Measurements from ENCODE around the gene GOLIM4. TPM values are rescaled to one million over a fixed set of nuclear protein-coding genes. Genes with fewer than 3 reads are reported as not detected.

Gene GOLIM4
- total and polyA plus RNA-seq, 2 of the 13 experiments (the other 11 are each of a cell fraction or from before 2014, with no cell fraction given): 10.9 to 47.7 TPM

- TF ChIP-seq PHF20 (CRISPR knock-in tag; IDR thresholded peaks at IDR 0.05): no peak
- no peak for TF ChIP-seq ZBTB21 (CRISPR knock-in tag; IDR thresholded peaks at IDR 0.05)
- no peak for TF ChIP-seq KLF11 (CRISPR knock-in tag; IDR thresholded peaks at IDR 0.05)
- no peak for TF ChIP-seq RERE (CRISPR knock-in tag; IDR thresholded peaks at IDR 0.05; ENCODE audit: low read depth)
- no peak for TF ChIP-seq TEF (CRISPR knock-in tag; IDR thresholded peaks at IDR 0.05)
- peak; percentile 36; the same call in 1 of the 2 replicates for TF ChIP-seq THRA (CRISPR knock-in tag; IDR thresholded peaks at IDR 0.05; ENCODE audit: borderline replicate concordance)
- 0 out of 2 replicates have a peak, but pooled peaks have one; percentile 39 for TF ChIP-seq ZSCAN9 (CRISPR knock-in tag; IDR thresholded peaks at IDR 0.05; ENCODE audit: borderline replicate concordance)
- no peak for TF ChIP-seq NONO (IDR thresholded peaks at IDR 0.05)
- no peak for TF ChIP-seq NONO (CRISPR knock-in tag; conservative IDR thresholded peaks at IDR 0.05)
- no peak for TF ChIP-seq ELK4 (CRISPR knock-in tag; IDR thresholded peaks at IDR 0.05; ENCODE audit: borderline replicate concordance)
- TF ChIP-seq FOXA3 (CRISPR knock-in tag; IDR thresholded peaks at IDR 0.05): 0 out of 2 replicates have a peak, but pooled peaks have one; percentile 20
- TF ChIP-seq ZFP41 (CRISPR knock-in tag; IDR thresholded peaks at IDR 0.05; ENCODE audit: borderline replicate concordance): no peak
- TF ChIP-seq MXD1 (CRISPR knock-in tag; IDR thresholded peaks at IDR 0.05): no peak
- no peak for TF ChIP-seq ZFP90 (CRISPR knock-in tag; IDR thresholded peaks at IDR 0.05; ENCODE audit: borderline replicate concordance)
- TF ChIP-seq GTF2F1 (IDR thresholded peaks at IDR 0.05; ENCODE audit: low read length): no peak
- TF ChIP-seq JUND (CRISPR knock-in tag; IDR thresholded peaks at IDR 0.05): no peak
- TF ChIP-seq ZNF879 (CRISPR knock-in tag; IDR thresholded peaks at IDR 0.05): no peak
- no peak for TF ChIP-seq ZNF781 (CRISPR knock-in tag; IDR thresholded peaks at IDR 0.05; ENCODE audit: borderline replicate concordance, not compliant biosample characterization)
- peak; percentile 95 for TF ChIP-seq ARID3A (IDR thresholded peaks at IDR 0.05; ENCODE audit: low read depth, low read length)
- TF ChIP-seq SP5 (CRISPR knock-in tag; IDR thresholded peaks at IDR 0.05; ENCODE audit: borderline replicate concordance, low read depth): no peak
These were observed 48.4 kb downstream of the GOLIM4 start (continued) for GRCh38 chr3:168047190-168047795.

Measured in HepG2 (cell line).